Inferior parietal cortex (tissue), 1 donor: Measurements from ENCODE around the gene BORCS8.
"Not testable (repeated sequence)": the region's sequence is repeated elsewhere in the genome, so short reads cannot be mapped to it uniquely, and the experiment has no call there.

Experiments
- DNase-seq: peaks from one replicate; pipeline ENCODE4 v3.0.0-alpha.2; 2016; ENCODE audit errors: extremely low spot score

Gene BORCS8

GRCh38 chr19:19179548-19180441, 12.2 kb downstream of the BORCS8 start:
- DNase-seq, result no peak

- DNase-seq, result no peak
Observed at GRCh38 chr19:19176950-19177349, 15.0 kb downstream of the BORCS8 start.

DNA sequence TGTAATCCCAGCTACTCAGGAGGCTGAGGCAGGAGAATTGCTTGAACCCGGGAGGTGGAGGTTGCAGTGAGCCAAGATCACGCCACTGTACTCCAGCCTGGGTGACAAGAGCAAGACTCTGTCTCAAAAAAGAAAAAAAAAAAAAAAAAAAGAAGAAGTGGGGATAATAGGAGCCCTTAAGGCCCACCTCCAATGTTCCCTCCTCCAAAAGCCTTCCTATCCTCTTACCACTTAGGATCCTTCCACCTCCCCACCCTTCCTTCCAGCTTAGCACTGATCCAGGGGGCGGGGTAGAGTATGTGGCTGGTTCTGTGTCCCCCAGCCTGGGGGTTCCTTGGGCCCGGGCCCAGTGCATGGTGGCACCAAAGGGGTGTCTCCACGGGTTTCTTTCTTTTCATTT, 18.7 kb downstream of the BORCS8 start:
- not testable (repeated sequence) for DNase-seq

DNA sequence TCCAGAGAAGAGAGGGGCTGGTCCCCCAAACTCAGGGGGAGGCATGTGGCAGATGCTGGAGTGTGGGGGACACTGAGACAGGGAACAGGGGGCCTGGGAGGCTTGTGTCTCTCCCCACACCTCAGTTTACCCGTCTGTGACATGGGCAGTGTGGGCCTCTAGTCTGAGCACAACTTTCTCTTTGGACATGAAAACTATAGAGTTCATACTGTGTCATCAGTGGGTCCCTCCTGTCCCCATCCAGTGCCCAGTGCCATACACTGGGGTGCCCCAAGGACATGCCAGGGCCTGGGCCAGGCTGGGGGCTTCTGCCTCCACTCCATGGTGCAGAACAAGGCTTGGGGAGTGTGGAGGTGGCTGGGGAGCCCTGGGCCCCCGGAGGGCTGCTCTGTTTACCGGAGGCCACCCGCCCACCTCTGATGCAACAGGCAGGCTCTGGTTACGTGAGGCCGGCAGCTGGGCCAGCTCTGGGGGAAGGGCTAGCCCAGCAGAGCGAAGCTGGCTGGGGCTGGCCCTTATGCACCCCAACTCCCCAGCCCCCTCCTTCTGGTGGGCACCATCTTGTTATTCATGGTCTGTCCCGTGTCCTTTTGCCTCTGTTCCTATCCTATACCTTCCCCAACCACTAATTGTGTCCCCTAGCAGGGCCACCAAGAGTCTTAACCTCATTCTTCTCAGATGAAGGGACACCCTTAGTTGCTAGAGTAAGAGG, 20.0 kb downstream of the BORCS8 start:
- no peak for DNase-seq

DNA sequence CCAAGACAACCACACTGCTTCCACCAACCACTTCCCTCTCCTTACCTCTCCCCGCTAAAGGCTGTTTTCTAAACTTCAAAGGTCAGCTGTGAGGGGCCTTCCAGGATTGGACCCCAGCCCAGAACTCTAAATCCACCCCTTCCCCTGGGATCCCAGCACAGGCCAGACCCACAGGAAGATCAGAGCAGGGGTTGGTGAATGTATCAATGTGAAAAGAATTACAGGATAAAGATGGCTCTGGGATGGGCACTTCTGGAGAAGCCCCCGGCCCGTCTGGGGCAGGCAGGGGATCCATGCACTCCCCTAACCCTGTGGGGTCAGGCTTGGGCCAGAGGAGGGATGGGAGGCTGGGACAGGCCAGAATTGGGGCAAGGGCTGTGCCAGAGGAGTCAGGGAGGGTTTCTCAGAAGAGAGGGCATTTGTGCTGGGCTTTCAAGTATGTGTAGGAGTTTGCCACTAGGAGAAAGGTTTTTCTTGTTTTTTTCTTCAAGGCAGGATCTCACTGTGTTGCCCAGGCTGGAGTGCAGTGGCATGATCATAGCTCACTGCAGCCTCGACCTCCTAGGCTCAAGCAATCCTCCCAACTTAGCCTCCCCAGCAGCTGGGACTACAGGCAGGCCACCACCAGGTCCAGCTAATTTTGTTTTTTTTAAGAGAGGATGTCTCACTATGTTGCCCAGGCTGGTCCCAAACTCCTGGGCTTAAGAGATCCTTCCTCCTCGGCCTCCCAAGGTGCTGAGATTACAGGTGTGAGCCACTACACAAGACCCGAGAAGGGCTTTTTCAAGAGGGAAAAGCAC, 20.9 kb downstream of the BORCS8 start:
- DNase-seq, result no peak

- DNase-seq, result peak; percentile 47
Observed at GRCh38 chr19:19170053-19170872, 21.7 kb downstream of the BORCS8 start, which contains the start of gene MEF2B. Gene MEF2B (minus strand): TSS chr19:19170263. CDS start chr19:19150735, 19,528 bp downstream.

- no peak for DNase-seq
Observed at GRCh38 chr19:19169236-19170052, 22.5 kb downstream of the BORCS8 start.

DNA sequence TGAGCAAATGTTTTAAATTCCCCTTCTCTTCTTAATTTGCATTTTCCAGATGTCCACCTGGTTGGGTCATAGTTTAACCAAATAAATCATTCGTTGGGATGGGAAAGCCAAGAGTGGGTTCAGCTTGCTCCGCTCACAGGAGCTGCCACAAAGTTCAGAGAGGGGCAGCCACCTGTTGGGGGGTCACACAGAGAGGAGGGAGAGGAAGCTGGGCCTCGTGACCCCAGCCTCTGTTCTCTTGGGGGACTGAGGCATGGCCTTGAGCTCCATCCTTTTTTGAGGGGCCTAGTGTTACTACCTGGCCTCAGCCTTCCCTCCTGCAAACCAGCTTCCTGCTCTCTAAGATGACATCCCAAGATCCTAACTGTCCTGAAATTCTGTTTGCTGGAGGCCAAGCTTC, 24.3 kb downstream of the BORCS8 start:
- no peak for DNase-seq

- no peak for DNase-seq
Observed at GRCh38 chr19:19165396-19165795, 26.6 kb downstream of the BORCS8 start.

GRCh38 chr19:19162495-19162894, 29.5 kb downstream of the BORCS8 start:
- no peak for DNase-seq

- no peak for DNase-seq
Observed at GRCh38 chr19:19160461-19161035, 31.4 kb downstream of the BORCS8 start.

DNA sequence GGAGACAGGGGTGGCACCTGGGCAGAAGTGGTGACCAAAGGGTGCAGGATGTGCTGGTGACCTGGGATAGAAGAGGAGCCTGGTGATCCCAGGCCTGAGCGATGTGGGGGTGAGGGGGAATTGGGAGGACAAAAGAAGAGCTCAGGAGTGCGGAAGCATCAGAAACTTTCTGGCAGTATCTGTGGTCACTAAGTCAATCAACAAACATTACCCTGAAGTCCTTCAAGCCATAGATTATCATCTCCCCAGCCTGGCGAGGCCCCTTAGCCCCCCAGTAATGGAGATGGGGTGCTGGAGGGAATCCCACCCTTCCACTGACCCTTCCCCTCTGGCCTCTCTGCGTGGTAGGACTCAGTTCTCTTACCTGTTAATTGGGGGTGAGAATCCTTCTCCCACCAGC, 32.4 kb downstream of the BORCS8 start:
- no peak for DNase-seq

- DNase-seq, result no peak
Observed at GRCh38 chr19:19157808-19158207, 34.1 kb downstream of the BORCS8 start.

GRCh38 chr19:19155495-19156219, 36.3 kb downstream of the BORCS8 start:
- DNase-seq, result no peak

DNA sequence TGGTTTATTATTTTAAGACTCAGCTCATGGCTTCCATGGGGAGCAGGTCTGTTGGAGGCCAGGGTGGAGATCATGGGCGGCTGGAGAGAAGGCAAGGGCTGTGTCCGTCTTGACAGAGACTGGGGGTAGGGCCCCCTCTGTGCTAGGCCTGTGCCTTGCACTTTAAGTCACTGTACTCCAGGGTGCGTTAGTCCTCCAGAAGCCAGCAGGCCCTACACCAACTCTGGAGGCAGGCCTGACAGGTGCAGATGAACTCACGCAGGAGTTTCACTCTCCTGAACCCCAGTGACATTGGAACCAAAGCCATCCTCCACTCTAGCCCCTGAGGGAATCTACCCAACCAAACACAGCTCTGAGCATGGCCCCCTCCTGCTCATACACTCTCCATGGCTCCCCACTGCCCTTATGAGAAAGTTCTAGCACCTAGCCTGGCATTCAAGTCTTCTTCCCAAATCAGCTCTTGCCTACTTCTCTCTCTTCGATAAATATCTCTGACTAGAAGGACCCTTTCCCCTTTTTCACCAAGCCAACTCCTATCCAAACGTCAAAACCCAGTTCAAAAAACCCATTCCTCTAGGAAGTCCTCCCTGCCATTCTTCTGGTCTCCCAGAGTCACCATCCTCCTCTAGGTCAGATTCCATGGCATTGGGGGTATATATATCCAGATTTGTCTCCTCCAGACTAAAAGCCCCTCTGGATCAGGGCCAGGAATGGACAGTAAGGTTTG, 37.0 kb downstream of the BORCS8 start:
- DNase-seq, result no peak

DNA sequence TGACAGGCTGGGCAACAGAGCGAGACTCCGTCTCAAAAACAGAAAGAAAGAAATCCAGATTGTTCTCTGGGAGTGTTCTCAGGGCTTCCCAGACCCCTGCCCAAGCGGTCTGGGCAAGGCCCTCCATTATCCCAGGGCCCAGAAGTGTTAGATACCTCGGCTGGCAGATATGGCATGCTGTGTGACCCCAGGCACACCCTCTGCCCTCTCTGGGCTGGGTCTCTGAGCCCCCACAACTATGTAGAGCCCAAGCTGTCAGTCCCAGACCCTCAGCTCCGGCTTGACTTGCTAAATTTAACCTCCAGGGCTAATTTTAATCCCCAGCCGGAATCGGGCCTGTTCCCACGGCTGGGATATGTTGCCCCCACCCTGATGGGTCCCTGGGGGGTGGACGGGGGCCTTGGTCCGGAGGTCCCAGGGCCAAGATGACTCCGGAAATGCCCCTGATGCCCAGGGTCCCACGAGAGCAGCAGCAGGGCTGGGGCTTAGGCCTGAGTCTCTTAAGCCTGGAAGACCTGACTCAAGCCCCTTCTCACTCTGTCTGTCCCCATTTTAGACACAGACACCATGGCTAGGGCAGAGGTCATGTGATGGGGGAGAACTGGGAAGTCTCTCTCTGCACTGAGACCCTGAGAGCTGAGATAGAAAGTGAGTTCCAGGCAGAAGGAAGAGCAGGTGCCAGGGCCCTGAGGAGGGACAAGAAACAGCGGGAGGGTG, 39.1 kb downstream of the BORCS8 start:
- no peak for DNase-seq

- DNase-seq, result no peak
Observed at GRCh38 chr19:19151418-19151817, 40.5 kb downstream of the BORCS8 start.

DNA sequence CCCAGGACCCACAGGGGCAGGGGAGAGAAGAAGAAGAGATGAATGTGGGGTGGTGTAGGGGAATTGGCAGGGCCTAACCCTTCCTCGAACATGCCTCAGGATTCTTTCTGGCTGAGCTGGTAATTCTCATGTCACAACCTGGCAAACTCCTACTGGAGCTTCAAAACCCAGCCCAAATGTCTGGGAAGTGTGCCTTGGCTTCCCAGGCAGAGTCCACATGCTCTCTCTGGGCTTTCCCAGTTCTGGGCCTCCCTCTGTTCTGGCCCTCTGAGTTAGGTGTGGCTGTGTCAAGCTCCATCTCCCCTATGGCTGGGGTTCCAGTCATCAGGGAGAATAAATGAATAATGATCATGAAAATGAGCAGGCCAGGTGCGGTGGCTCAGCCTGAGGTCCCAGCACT, 42.5 kb downstream of the BORCS8 start:
- no peak for DNase-seq
